Effector memory CD8-positive, alpha-beta T cell (primary cell): Measurements from ENCODE around the gene SRGAP1.
"Not testable (repeated sequence)": the region's sequence is repeated elsewhere in the genome, so short reads cannot be mapped to it uniquely, and the experiment has no call there.

Source experiments
- ATAC-seq: fragments of 150-1000 bp; cut with Tn5 transposase; replicated peaks from 2 replicates; pipeline ENCODE4 v1.10.0; 2021; ENCODE audit warnings: mild to moderate bottlenecking, moderate library complexity
- DNase-seq, 3 experiments: peaks; one replicate each; pipeline ENCODE4 v3.0.0; 2021
- H3K27ac Mint-ChIP-seq, 2 donors: one replicate each; pipeline ENCODE4 v1.8.0; 2022; ENCODE audit warnings: mild to moderate bottlenecking in 2 of 2, mixed read lengths in 2 of 2, moderate library complexity in 2 of 2
- H3K27me3 Mint-ChIP-seq, 2 donors: one replicate each; pipeline ENCODE4 v1.8.0; 2022; ENCODE audit warnings: mixed read lengths in 2 of 2
- H3K36me3 Mint-ChIP-seq: one replicate; pipeline ENCODE4 v1.8.0; 2022; ENCODE audit warnings: mild to moderate bottlenecking, moderate library complexity, mixed read lengths; ENCODE audit not compliant: insufficient read depth
- H3K4me1 Mint-ChIP-seq, 2 donors: one replicate each; pipeline ENCODE4 v1.8.0; 2022; ENCODE audit warnings: low read depth in 2 of 2, mixed read lengths in 2 of 2
- H3K4me3 Mint-ChIP-seq, 2 donors: one replicate each; pipeline ENCODE4 v1.8.0; 2022; ENCODE audit warnings: mild to moderate bottlenecking in 2 of 2, mixed read lengths in 2 of 2, moderate library complexity in 2 of 2
- H3K9me3 Mint-ChIP-seq, 2 donors: one replicate each; pipeline ENCODE4 v1.8.0; 2022; ENCODE audit warnings: mixed read lengths in 2 of 2

The SRGAP1 gene

DNA sequence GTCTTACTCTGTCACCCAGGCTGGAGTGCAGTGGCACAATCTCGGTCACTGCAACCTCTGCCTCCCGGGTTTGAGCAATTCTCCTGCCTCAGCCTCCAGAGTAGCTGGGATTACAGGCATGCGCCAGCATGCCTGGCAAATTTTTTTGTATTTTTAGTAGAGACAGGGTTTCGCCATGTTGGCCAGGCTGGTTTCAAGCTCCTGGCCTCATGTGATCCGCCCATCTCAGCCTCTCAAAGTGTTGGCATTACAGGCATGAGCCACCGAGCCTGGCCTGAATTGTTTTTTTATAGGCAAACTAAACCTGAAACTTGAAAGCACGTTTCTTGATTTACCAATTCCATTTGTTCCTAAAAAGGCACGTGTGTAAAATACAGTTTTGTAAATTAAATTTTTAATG is 173.6 kb downstream of the SRGAP1 start:
- H3K27me3 Mint-ChIP-seq, ATAC-seq, H3K4me3 Mint-ChIP-seq, H3K36me3 Mint-ChIP-seq, H3K27ac Mint-ChIP-seq, H3K4me1 Mint-ChIP-seq, DNase-seq, H3K9me3 Mint-ChIP-seq: not testable (repeated sequence)

DNA sequence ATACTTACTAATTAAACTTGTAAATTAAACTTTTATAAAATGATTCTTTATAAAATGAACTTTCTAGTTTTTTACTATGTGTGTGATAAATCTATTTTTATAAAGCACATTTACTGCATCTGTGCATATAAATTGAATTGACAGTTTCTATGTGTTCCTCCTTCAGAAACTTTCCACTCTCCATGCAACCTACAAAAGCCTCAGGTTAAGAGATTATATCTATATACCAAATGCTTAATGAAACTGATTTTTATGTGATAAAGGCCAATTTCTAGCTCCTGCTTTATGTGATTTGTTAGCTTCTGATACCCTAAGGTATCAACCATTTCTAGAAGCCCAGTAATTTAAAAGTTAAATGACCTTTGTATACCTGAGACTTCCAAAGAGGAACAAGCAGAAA is 174.0 kb downstream of the SRGAP1 start:
- Mint-ChIP-seq H3K4me1 (no peaks in the 10 kb centered on the region), H3K4me3 (no peak overlapping the region), H3K27ac (no peak overlapping the region), H3K36me3 (no peaks in the 10 kb centered on the region), H3K27me3 (no peaks in the 10 kb centered on the region), H3K9me3 (no peaks in the 10 kb centered on the region)
- ATAC-seq, result no peak
- DNase-seq, result no peak

DNA sequence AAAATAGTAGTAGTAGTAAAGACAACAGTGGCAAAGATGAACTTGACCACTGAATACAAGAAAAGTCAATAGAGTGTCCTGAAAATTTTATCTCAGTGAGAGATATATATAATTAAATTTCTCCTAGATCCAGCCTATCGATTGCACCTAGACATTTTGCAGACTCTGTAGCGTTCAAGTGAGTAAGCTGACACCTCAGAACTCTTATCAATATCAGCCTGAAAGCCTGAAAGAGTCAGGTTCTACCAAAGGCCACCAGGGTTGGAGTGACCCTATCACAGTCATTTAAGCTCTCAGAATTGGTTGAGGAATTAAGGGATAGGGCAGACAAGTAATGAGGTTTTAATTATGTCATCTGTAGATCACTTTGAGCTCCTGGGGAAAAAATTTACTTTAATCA is 174.6 kb downstream of the SRGAP1 start:
- ATAC-seq (no peak), DNase-seq (no peak)
- no peaks in the 10 kb centered on the region for H3K36me3 Mint-ChIP-seq
- no peak overlapping the region for H3K4me3 Mint-ChIP-seq
- no peaks in the 10 kb centered on the region for H3K27me3 Mint-ChIP-seq
- H3K27ac Mint-ChIP-seq, result no peak overlapping the region
- no peaks in the 10 kb centered on the region for H3K4me1 Mint-ChIP-seq
- H3K9me3 Mint-ChIP-seq, result no peaks in the 10 kb centered on the region

DNA sequence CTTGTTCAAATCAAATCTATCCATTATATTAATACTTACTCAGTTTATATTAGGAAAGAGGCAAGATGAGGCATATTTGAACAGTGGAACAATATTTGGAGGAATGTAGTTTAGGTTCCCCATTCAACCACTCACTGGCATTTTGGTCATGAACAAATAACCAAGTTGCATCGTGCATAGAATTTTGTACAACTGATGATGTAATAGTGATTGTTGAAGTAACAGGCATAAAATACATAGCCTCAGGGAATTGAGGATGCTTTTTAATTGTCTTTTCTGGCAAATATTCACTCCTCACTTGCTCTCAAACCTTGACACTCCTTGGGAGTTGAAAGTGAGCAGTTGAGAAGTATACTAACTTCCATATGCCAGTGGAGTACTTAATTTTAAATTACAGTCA is 175.2 kb downstream of the SRGAP1 start:
- no peak overlapping the region for H3K27ac Mint-ChIP-seq
- no peaks in the 10 kb centered on the region for H3K27me3 Mint-ChIP-seq
- no peaks in the 10 kb centered on the region for H3K36me3 Mint-ChIP-seq
- no peaks in the 10 kb centered on the region for H3K4me1 Mint-ChIP-seq
- ATAC-seq, result no peak
- no peak for DNase-seq
- H3K9me3 Mint-ChIP-seq, result no peaks in the 10 kb centered on the region
- H3K4me3 Mint-ChIP-seq, result no peak overlapping the region

DNA sequence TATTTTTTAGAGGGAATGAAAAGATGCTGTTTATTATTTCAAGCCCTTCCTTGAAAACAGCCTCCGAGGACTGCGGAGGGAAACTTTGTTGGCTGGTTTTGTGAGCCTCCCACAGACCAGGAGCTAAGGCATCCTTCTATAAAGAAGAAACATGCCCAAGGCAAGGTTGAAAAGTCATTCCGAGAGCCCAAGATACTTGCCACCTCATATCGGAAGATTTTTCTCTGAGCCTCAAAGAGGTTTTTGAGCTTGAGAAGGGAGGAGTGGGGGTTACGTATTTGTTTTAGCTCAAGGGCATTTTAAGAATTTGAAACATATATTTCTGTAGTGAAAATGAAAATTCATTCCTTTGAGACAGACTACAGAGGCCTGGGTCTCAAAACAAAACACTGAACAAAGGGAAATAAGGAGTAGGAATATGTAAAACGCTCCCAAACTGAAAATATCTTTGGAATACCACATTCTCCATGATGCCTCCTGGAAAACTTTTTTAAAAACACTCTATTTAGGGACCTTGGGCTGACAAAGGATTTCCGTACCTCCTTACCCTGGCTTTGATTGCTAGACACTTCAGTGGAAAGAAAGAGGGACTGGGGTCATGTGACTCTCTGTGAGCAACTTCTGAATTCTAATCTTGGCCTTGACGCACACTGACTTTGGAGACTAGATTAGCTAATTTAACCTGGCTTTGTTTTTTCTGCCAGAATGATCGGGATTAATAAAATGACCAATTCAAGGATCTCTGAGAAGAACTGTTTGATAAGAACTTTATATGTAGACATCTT is 180.9 kb downstream of the SRGAP1 start:
- DNase-seq (no peak), ATAC-seq (no peak)
- Mint-ChIP-seq H3K4me3 (no peak overlapping the region), H3K27ac (no peak overlapping the region), H3K36me3 (no peaks in the 10 kb centered on the region), H3K9me3 (no peaks in the 10 kb centered on the region), H3K27me3 (no peaks in the 10 kb centered on the region), H3K4me1 (no peaks in the 10 kb centered on the region)

DNA sequence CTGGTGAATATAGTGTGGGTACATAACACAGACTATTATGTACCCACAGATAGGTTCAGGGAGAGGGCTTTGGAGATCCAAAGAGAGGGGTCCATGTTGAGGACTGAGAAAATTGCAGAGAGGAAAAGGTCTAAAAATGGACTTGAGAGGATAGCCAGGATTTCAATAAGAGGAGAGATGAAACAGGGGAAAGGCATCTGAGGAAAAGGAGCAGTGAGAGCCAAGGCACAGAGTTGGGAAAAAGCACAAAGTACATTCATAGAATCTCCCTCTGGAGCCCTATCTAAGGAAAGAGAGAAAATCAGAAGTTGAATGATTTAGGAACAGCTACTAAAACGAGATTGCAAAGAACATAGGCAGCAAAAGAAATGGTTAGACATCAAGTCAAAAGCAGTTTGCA is 182.8 kb downstream of the SRGAP1 start:
- no peak overlapping the region for H3K27ac Mint-ChIP-seq
- no peaks in the 10 kb centered on the region for H3K36me3 Mint-ChIP-seq
- ATAC-seq, result no peak
- no peak for DNase-seq
- no peaks in the 10 kb centered on the region for H3K4me1 Mint-ChIP-seq
- H3K27me3 Mint-ChIP-seq, result no peaks in the 10 kb centered on the region
- H3K9me3 Mint-ChIP-seq, result no peaks in the 10 kb centered on the region
- no peak overlapping the region for H3K4me3 Mint-ChIP-seq

DNA sequence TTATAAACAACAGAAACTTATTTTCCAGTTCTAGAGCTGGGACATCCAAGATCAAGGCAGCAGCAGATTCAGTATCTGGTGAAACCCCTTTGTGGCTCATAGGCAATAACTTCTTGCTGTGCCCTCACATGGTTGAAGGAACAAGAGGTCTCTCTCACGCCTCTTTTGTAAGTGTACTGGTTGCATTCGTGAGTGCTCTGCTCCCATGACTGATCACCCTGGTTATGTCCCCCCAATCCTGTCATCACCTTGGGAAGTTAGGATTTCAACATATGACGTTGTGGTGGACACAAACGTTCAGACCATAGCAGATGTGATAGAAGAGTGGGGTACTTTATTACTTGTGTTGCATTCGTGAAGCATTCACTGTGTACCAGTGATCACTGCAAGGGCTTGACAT is 184.0 kb downstream of the SRGAP1 start:
- ATAC-seq, result no peak
- H3K27me3 Mint-ChIP-seq, result no peaks in the 10 kb centered on the region
- H3K27ac Mint-ChIP-seq, result no peak overlapping the region
- no peak overlapping the region for H3K4me3 Mint-ChIP-seq
- H3K4me1 Mint-ChIP-seq, result no peaks in the 10 kb centered on the region
- H3K36me3 Mint-ChIP-seq, result no peaks in the 10 kb centered on the region
- DNase-seq, result no peak
- no peaks in the 10 kb centered on the region for H3K9me3 Mint-ChIP-seq

DNA sequence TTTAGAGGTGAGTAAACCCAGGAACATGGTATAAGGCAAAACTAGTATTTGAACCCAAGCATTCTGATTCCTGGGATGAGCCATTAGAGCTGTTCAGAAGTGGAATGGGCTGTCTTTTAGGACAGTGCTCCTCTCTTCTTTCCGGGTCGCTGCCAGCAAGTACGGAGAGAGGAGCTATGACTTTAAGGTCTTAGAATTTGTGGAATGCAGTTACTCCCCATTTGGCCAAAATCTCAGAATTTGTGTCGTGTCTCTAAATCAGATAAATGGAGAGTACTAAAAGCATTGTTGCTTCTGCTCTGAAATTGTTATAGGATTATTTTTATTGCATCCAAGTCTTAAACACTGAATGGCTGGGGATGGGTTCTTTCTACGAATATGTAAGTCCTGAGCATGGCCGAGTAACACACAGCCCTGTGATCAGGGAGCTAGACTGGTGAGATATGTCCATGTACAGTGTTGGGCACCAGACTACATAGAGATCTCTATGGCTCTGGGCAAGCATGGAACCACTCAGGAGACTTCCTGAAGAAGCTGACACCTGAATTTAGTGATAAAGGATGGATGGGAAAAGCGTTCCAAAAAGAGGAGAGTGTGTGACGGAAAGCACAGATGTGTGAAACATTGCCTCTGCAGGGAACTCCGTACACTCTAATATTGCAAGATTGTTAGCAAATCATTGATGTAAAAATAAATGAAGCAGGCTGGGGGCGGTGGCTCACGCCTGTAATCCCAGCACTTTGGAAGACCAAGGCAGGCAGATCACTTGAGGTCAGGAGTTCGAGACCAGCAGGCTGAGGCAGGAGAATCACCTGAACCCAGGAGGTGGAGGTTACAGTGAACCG is 184.7 kb downstream of the SRGAP1 start:
- Mint-ChIP-seq H3K36me3 (no peaks in the 10 kb centered on the region), H3K27ac (no peak overlapping the region), H3K9me3 (no peaks in the 10 kb centered on the region), H3K4me1 (no peaks in the 10 kb centered on the region), H3K4me3 (no peak overlapping the region), H3K27me3 (no peaks in the 10 kb centered on the region)
- no peak for DNase-seq
- ATAC-seq, result no peak

DNA sequence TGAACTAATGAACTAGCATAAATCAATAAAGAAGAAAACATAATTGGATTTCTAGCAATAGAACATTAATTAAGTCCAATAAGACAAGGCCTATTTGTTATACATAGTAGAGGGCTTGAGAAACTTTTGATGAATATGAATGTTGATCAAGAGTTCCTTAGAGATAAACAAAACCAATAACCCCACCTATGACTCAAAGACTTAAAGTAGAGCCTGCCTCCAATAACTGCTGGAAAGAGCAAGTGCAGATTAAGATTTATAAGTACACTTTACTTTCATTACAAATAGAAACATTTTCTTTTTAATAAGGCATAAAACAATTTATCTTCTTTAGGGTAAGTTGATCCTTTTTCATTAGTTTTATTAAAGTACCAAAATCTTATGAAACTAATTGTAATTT is 185.7 kb downstream of the SRGAP1 start:
- Mint-ChIP-seq H3K4me3 (no peak overlapping the region), H3K27me3 (no peaks in the 10 kb centered on the region), H3K36me3 (no peaks in the 10 kb centered on the region), H3K27ac (no peak overlapping the region), H3K9me3 (no peaks in the 10 kb centered on the region), H3K4me1 (no peaks in the 10 kb centered on the region)
- DNase-seq (no peak), ATAC-seq (no peak)

DNA sequence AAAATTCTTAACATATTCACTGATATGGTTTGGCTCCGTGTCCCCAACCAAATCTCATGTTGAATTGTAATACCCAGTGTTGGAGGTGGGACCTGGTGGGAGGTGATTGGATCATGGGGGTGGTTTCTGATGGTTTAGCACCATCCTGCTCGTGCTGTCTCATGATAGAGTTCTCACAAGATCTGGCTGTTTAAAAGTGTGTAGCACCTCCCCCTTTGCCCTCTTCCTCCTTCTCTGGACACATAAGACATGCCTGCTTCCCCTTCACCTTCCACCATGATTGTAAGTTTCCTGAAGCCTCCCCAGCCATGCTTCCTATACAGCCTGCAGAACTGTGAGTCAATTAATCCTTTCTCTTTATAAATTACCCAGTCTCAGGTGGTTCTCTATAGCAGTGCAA is 189.6 kb downstream of the SRGAP1 start:
- H3K36me3 Mint-ChIP-seq, H3K27ac Mint-ChIP-seq, H3K9me3 Mint-ChIP-seq, H3K4me3 Mint-ChIP-seq, DNase-seq, H3K27me3 Mint-ChIP-seq, H3K4me1 Mint-ChIP-seq, ATAC-seq: not testable (repeated sequence)

DNA sequence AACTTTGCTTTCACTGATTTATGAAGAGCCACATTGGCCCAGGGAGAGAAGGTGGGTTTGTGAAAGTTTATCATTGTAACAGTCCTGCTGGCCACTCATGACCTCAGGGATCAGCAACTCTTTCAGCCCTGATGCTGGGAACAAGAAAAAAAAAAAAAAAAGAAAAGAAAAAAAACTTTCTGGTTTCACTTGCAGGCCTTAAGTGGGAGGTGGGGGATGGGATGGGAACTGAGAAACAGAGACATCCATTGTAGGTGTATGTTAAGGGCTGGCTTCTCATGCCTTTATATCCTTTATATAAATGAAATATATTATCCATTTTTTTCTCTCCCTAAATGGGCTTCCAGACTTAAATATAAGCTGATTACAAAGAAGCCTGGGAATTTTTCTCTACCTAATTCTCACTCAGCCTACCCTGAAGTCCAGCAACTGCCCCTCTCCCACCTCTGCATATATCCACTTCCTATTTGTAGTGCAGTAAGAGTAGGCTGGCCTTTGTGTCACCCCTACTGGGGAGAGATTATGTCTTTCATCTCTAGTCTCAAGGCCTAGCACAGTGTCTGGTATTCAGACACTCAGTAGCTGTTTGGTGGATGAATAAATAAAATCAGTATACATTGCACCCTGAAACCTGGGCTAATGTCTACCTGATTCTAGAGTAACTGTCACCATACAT is 190.5 kb downstream of the SRGAP1 start:
- peaks cover 0 to 4% of the 10 kb centered on the region in 2 donors for H3K9me3 Mint-ChIP-seq
- H3K4me1 Mint-ChIP-seq, result no peaks in the 10 kb centered on the region
- H3K27ac Mint-ChIP-seq, result no peak overlapping the region
- no peaks in the 10 kb centered on the region for H3K36me3 Mint-ChIP-seq
- H3K27me3 Mint-ChIP-seq, result no peaks in the 10 kb centered on the region
- ATAC-seq, result no peak
- DNase-seq, result no peak
- H3K4me3 Mint-ChIP-seq, result no peak overlapping the region

DNA sequence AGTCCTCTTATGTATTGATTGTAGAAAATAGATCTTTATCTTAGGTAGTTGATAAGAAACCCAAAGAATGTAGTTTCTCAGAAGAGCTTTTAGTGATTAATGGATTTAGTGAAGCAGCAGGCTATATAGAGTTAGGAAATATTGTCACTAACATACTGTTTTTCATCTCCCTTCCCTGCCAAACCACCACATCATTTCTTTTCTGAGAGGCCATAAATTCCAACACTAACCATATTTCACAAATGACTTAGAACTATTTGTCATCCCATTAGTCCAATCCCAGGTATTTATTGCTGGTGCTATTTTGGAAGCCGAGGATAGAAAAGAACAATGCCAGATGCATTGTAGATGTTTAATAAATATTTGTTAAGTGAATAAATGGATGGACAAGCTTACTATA is 191.9 kb downstream of the SRGAP1 start:
- Mint-ChIP-seq H3K36me3 (no peaks in the 10 kb centered on the region), H3K27me3 (no peaks in the 10 kb centered on the region)
- ATAC-seq, result no peak

DNA sequence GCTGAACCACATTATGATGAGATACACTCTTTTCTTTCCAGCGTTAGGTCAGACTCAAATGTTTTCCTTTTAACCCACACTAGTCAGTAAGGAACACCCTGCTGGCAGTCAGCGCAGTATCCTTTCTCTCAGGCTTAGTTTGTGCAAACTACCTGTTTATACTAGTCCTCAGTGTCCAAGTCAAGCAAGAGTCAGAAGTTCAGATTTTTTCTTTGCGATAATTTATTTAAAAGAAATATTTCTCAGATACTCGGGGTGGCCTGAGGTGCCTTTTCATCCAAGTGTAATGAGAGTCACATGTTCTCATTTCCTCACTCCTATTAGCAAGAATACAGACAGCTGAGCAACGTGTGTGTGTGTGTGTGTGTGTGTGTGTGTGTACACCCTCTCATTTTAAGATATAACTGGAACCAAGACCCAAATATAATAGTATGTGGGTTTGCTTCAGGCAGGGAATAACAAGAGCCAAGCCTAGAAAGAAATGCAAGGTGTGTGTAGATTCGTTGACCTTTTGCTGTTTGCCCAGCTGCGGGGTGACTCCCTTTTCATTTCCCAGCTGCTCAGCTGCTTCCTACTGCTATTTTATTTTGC is 194.9 kb downstream of the SRGAP1 start:
- Mint-ChIP-seq H3K4me1 (no peaks in the 10 kb centered on the region), H3K27me3 (no peaks in the 10 kb centered on the region), H3K27ac (no peak overlapping the region), H3K4me3 (no peak overlapping the region), H3K36me3 (no peaks in the 10 kb centered on the region), H3K9me3 (peaks cover 0 to 4% of the 10 kb centered on the region in 2 donors)
- DNase-seq (no peak), ATAC-seq (no peak)

More for the DNA sequence above, 191.9 kb downstream of the SRGAP1 start:
- no peak for DNase-seq
- Mint-ChIP-seq H3K4me1 (no peaks in the 10 kb centered on the region), H3K27ac (no peak overlapping the region), H3K9me3 (peaks cover 0 to 4% of the 10 kb centered on the region in 2 donors), H3K4me3 (no peak overlapping the region)
